Activated CD4-positive, alpha-beta T cell treated with anti-CD3 and anti-CD28 coated beads, Interleukin-2, amount 50 U/mL, for 24 hours (primary cell): ENCODE data around the gene CRYBB1.

Experiments used
- DNase-seq, 2 donors: peaks; one replicate each; pipeline ENCODE4 v3.0.0-alpha.2; 2020; ENCODE audit warnings: low read depth in 1 of 2, low spot score in 1 of 2

The CRYBB1 gene

DNA sequence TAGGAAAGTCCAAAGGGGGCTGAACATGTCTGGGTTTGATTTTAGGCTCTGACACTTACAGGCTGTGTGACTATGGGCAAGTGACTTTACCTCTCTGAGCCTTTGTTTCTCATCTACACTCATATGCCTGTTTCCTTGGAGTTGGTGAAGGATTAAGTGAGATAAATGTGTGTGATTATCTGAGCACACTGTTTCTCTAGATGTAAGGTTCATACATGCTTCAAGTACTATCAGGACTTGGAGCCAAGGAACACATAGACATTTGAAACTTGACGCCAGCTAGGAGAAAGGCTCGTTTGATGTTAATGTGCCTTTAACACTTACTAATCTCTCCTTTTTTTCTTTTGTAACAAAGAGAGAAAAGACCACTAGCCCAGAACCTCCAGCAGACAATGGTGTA, 9.7 kb downstream of the CRYBB1 start:
- DNase-seq: no peak

DNA sequence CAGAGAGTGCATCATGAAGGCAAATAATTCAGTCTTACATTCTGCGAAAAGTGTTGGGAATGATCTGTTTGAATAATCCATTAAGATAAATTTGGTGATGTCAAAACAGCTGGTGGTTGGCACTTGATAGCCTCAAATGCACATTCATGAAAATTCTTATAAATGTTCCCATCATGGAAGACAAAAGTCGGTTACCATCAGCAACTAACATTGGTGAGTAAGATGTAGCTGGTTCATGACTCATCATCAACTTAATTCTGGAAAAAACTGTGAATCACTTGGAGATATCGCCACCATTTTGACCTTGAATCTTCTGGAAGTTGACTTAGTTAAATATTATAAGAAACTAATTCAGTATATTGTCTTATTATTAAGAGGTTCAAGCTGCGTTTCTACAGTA, 11.2 kb downstream of the CRYBB1 start:
- DNase-seq: no peak

DNA sequence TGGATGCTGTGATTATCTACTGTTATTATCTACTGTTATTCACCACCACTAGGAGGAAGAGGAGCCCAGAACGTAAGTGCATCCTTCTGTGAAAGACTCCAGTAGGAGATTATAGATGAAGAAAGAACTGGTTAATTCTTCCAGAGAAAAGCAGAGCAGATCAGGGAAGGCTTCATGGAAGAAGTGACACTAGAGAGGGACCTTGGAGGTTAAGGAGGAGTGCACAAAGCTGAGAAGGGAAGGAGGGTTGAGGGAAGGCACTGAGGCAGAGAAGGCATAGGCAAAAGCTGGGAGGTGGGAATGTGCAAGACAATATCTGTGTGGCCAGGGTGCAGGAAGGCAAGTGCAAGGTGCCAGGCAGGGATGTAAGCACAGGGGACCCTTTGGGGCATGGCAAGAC, 13.5 kb downstream of the CRYBB1 start:
- no peak for DNase-seq

DNA sequence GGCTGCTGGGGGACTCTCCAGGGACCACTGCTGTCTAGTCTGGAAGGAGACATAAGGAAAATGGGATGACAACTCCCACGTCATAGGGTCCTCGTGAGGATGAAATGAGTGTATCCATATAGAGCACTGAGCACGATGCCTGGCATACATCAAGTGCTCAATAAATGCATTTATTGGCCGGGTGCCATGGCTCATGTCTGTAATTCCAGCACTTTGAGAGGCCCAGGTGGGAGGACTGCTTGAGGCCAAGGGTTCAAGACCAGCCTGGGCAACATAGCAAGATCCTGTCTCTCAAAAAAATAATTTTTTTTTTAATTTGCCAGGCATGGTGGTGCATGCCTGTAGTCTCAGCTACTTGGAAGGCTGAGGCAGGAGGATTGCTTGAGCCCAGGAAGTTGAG, 15.7 kb downstream of the CRYBB1 start:
- DNase-seq: no peak

DNA sequence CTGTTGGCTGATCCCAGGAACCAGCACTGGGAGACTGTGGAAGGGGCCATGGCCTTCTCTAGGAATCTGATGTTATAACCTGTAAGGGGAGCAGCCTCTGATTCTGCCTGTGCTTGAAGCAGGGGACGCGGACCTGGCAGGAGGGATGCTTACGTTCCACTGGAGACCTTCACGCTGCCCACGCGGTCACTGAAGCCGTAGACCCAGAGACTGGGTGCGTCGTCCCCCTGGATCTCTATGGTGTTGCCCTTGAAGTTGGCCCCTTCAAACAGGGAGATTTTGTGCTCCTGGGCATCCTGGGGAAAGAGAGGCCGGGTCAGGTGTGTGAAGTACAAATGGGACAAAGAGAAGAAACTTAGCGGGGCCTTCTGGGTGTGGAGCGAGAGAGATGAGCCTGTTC, 16.1 kb downstream of the CRYBB1 start:
- no peak for DNase-seq

DNA sequence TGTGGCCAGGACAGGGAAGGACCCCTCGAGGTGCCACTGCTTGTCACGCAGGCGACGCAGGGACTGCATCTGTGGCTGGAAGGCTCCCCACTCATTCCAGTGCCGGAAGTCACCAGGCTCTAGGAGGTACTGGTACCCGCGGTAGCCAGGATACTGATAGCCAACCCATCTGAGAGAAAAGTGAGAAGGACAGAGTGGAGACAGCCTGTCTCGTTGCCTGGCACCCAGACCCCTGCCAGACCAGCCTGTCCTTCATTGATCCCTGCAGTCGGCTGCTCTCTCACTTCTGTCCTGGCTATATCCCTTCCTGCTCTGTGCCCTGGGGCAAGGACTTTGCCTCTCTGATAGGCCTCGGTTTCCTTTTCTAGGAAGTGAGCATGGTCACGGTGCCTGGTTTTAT, 18.3 kb downstream of the CRYBB1 start:
- no peak for DNase-seq

DNA sequence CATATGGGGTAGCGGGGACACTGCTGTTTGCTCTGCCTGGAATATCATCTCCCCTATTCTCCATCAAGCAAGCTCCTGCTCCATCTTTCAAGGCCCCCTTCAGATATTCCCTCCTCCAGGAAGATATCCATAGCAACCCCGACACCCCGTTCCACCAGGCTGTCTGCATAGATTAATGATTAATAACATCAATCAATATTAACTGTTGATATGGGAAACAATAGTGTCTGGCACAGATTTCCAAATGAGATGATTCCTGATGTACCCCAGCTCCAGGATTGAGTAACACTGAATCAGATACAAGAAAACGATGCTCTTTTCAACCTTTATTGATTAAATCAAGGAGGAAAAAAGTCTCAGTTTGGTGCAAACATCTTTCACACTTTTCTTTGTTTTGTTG, 20.3 kb downstream of the CRYBB1 start:
- no peak for DNase-seq

DNA sequence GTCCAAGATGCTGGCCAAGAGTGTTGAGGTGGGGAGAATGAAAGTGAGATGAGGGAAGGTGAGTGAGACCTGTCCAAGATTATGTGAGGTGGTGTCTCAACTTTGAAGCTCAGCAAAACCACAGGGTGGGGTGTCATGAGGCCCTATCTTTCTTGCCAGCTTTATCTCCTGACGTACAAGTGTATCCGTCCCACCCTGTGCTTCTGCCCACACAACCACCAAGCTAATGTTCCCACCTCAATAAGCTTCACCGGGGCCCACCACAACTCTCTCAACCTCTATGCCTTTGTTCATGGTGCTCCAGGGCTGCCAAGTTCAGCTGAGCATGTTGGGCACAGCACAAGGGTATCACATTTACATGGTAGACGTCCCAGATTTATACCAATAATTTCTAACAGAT, 20.8 kb downstream of the CRYBB1 start:
- DNase-seq: no peak

DNA sequence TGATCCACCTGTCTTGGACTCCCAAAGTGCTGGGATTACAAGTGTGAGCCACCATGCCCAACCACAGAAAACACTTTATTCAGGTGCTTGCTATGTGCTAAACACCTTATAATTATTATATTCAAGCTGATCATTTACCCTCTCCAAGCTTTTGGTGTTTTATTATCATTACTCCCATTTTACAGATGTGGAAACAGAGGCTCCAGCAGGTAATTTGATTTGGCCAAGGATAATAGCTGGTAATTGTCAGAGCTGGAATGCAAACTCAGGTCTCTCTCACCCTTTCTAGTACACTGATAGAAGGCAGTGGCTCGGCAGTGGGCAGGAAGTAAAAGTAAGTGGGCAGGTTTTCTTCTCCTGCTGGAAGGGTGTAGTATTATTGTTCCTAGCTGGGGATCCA, 24.1 kb downstream of the CRYBB1 start:
- no peak for DNase-seq

DNA sequence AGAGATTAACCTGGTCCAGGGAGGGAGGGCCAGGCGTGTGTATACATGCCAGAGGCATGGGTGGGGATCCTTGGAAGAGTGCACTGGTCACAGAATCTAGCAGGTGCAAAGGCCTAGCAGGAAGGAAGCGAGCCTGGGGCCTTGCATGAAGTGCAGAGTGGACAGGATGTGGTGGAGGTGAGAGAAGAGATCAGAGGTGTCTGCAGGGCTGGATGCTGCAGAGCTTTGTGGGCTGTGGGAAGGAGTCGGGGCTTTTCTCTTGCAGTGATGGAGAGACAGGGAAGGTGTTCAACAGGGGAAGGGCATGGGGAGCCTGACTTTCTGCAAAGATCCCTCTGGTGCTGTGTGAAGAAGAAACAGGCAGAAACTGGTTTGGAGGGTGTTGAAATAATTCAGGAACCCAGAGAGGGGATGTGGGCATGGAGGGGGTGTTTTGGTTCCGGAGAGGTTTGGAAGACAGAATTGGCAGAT, 25.4 kb downstream of the CRYBB1 start:
- DNase-seq: no peak

DNA sequence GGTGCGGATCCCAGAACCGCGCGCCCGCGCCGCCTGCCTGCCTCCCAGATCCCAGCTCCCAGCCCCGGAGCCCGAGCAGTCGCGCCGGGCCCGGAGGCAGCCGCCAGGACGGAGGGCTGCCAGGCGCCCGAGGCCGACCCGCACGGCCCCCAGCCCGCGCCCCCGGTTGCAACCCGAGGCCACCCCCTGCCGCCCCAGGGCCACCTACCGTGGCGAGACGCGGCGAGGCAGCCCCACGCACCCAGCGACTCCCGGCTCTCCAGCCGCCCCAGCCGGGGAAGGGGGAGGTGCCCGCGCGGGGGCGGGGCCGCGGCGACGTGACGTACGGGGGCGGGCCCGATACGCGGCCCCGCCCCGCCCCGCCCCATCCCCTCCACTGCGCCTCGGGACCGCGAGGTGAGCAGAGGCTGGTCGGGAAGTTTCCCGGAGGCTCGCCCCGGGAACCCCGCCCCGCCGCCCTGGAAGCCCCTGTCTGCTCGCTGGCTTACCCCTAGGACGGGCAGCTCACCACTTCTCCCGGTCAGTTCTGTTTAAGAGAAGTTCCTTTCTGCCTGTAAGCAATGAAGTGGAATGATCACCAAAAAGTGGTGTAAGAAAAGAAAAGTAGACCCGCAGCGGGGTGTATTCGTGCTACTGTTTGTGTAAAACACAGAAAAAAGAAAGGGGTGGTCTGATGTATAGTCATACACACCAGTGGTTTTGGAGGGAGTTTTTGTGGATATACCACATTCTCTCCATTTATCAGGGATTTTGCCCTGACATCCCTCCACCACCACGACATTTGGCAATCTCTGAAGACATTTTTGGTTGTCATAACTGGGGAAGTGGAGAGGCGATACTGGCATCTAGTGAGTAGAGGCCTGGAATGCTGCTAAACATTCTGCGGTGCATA, 27.7 kb downstream of the CRYBB1 start, which contains the start of gene TPST2:
TPST2 (minus strand) TSS at position 288 of the 892 bp plus-strand sequence. CDS start 48,502 bp downstream, outside the sequence.
- peak; percentile 65 to 74 for DNase-seq

DNA sequence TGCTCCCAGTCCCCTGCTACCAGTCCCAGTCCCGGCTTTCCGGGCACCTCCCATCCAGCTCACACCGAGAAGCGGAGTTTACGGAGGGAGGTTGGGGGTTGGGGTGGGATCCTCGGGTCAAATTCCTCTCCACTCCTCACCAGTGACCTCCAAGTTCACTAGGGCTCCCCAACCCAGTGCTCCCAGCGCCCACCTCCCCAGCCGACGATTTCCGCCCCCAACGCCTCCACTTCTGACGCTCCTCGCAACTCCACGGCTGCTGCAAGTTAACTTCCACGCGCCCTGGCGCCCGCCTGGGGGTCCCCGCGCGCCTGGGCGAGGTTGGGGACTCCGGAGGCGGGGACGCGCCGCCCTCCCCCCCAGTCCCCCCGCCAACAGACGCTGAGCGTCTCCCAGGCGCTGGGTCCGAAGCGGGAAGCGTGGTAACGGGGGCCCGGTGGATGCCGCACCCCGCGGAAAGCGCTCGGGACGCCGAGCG, 28.4 kb downstream of the CRYBB1 start:
- no peak for DNase-seq

DNA sequence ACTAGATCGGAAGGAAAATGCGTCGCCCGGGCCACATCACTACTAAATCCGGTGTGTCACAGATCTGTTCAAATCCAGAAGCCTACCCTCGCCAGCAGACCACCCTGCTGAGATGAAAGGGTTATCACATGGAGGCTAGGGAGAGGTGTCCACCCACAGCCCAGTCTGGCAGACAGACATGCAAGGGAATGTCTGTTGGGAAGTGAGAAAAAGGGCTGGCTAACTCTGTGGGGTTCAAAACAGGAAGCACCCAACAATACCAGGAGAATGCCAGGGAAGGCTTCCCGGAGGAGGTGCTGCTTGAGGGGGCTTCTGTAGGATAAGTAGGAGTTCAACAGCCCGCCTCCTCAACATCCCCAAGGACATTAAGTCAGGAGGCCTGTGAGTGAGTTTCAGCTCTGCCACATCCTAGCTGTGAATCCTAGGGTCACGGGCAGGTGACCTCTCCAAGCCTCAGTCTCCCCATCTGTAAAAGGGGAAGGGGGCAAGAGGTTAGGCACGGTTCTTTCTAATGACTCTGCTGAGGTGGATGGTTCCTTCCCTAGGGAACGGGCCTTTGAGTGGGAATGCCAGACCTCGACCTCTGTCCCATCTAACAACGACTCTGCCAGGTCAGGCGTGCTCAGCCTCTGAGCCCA, 29.0 kb downstream of the CRYBB1 start:
- DNase-seq: no peak

DNA sequence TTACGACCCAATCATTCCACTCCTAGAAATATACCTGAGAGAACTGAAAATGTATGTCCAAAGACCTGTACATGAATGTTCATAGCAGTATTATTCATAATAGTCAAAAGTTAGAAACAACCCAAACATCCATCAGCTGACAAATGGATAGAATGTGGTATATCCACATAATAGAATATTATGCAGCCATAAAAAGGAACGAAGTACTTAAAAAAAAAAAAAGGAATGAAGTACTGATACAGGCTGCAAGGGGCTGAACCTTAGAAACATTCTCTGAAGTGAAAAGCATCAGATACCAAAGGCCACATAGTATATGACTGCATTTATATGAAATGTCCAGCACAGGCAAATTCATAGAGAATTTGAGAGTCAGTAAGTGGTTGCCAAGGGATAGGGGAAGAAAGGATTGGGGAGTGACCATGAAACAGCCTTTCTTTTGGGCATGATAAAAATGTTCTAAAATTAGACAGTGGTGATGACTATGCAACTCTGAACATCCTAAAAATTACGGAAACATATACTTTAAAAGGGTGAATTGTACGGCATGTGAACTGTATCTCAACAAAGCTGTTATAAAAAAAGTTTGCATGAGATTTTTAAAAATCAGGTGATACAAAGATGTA, 29.7 kb downstream of the CRYBB1 start:
- no peak for DNase-seq

DNA sequence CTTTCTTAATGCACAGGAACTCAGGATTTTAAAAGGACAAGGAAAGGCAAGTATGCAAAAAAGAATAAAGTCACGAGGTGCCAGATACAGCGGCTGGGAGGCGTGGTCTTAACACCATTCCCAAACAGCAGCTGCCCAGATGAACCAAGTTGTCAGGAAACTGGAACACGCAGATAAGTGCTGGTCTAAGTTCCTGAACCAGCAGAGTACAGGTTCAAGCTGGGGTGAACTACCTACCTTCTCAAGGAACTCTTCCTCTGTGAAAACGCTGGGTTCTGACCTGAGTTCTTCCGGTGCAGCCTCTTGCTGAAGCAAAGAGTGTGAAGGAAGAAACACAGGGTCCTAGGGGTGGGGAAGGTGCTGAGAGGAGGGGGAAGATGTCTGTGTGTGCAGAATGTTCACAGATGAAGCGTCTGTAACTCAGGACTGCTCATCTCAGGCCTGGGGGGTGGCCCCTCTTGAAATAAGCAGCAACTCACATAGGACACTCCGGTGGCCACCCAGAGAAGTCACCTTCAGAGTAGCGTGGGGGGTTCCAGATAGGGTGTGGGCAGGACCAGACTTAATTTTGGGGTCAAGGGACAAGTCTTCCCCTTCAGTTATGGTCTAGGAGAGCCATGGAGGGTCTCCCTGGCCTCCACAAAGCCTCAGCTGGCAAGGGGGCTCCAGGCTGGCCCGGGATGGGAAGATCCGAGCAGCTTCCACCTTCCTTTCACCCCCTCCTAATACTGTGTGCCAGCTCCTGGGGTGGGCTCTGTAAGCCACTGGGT, 31.1 kb downstream of the CRYBB1 start:
- DNase-seq: no peak

DNA sequence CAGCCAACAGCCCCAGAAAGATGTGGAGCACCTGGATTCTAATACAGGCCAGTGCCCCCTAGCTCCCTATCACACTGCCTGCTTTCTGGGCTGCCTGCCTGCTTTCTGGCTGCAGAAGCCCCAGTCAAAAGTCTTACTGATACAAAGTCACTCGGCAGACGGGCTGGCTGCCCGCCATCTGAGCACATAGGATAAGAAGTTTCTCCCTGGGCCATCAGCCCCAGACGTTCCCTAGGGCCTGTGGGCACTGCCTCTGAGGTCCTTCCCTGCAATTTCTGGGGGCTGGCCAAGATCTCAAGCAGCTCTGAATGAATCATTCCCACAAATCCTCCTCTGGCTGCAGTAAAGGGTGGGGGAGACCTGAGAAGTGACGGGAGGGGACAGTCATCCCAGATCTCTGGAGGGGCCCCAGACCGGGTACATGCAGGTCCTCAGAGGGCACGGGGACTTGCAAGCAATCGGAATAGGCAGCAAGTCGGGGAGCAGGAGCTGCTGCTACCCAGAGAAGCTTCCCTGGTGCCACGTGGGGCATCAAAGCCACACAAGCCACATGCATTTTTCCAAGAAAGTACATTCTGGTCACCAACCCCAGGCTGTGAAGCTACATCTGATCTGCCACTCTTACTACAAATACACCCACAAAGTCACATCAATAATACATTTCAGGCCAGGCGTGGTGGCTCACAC, 32.6 kb downstream of the CRYBB1 start:
- no peak for DNase-seq

DNA sequence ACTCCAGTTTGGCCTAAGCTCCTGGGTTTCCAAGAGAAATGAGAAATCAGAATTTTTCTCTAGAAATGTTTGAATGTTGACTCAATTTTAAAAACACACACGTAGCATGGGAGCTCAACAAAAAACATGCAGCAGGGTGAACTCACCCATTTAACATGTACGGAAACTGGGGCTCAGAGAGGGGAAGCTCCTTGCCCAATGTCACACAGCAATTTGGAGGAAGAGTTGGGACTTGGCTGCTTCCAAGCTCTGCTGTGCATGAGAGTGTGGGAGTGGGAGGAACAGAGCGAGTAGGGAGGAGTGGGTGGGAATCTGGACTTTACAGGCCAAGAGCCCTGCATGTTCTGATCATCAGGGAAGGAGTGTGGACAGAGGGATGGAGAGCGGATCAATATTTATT, 33.8 kb downstream of the CRYBB1 start:
- DNase-seq: no peak

DNA sequence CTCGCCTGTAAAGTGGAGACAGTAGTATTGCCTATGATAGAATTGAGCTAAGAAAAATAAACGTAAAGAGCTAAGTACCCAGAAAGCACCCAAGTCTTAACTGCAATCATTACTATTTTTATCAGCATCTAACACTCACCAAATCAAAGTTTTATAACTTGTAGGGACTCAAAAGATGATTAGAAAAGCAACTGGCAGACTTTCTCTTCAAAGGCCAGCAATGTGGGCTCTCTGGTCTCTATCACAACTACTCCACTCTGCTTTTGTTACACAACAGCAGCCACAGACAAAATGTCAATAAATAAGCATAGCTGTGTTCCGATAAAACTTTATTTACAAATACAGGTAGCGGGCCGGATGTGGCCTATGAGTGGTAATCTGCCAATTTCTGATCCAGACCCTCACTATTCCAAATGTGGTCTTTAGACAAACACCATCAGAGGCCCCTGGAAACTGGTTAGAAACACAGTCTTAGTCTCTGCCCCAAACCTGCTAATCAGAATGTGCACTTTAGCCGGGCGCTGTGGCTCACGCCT, 36.1 kb downstream of the CRYBB1 start:
- no peak for DNase-seq

DNA sequence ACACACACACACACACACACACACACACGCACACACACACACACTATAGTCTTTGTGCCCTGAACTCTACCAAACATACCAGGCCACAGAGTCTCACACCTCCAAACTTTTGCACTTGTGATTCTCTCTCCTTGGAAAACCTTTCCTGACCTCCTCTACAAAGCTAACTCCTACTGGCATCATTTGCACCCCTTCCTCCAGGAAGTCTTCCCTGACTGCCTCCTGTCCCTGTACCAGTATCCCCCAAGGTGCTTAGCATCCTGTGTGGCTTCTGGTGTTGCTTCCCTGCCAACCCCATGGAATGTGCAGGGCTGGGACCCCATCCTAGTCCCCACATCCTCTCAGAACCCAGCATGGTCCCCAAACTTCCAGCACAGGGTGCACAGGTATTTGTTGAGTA, 36.8 kb downstream of the CRYBB1 start:
- no peak for DNase-seq

DNA sequence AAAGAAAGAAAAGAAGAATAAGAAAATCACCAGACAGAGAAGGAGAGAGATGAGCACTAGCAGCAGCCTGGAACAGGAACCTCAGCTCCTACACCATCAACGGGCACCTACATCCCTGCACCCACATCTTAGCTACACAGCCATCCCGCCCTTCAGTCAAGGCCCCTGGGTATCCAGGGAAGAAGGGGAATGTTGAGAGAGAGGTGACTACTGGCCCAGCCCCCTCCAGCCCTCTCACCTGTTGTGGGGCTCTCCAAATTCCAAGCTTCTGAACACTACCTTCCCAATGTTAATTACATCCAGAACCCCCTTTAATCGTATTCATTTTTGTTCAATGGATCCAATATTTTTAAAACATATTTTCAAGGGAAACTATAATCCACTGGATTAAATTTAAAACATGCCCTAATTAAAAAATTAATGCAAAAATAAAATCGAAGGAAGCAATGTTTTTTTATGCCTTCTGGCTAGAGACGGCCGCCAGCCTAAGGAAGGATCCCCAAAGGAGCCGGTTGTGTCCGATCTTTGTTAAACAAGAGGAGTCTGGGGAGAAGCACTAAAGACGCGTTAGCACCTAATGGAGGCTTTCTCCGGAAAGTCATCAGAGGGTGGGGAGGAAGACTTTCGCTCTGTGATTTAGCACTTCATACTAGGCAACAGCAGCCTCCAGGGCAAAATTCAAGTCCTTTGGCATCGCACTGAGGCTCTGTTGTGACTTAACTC, 37.4 kb downstream of the CRYBB1 start:
- no peak for DNase-seq
